HepG2 (cell line): ENCODE measurements around the gene C3orf85. TPM values are rescaled to one million over a fixed set of nuclear protein-coding genes. Genes with fewer than 3 reads are reported as not detected.

Experiments
- ATAC-seq: fragments of 200-7000 bp; cut with Tn5 transposase; 3 replicates; pipeline ENCODE4 v1.9.1; 2020; ENCODE audit warnings: mild to moderate bottlenecking, moderate library complexity
- BruUV-seq: library from RNA; stranded (reverse); fragments of 400-500 nt; replicated peaks from 2 replicates; lab custom pipeline; 2021; lab: Mats Ljungman, UMichigan
- CTCF ChIA-PET: fragments of 300-600 bp; formaldehyde crosslinking; extraction: SDS; loops from one replicate; lab custom pipeline; 2021; ENCODE audit warnings: low total read pairs, inconsistent platforms, low intra/inter-chr PET ratio; lab: Yijun Ruan, JAX
- POLR2A ChIA-PET: fragments of 350-600 bp; sonication (Branson Sonifier 250); formaldehyde crosslinking; loops from one replicate; lab custom pipeline; 2020; ENCODE audit warnings: antibody characterized with exemption, inconsistent platforms; lab: Yijun Ruan, JAX
- DNase-seq: peaks from one replicate; pipeline ENCODE4 v3.0.0-alpha.2; 2015; ENCODE audit warnings: low spot score
- FAIRE-seq: peaks from 3 replicates; lab custom pipeline; 2011; peaks lifted over from hg19 to GRCh38; lab: Jason Lieb, UNC
- H2AFZ ChIP-seq: one replicate; pipeline ENCODE4 v1.6.1; 2011; ENCODE audit warnings: low read length, inconsistent platforms
- H3K27ac ChIP-seq: fragments of 300-600 bp; 3 replicates; pipeline ENCODE4 v1.8.0; 2011; ENCODE audit warnings: mixed run types, mild to moderate bottlenecking, mixed read lengths, low read length, inconsistent platforms; ENCODE audit not compliant: insufficient read depth; ENCODE audit errors: extremely low read length
- H3K27me3 ChIP-seq, 2 experiments: fragments of 200-600 bp in 1 of 2; 2 replicates in 1 of 2; 3 replicates in 1 of 2; pipeline versions ENCODE4 v1.6.0 to v1.8.0; 2011; ENCODE audit warnings: low read length in 2 of 2, mild to moderate bottlenecking in 2 of 2, moderate library complexity in 2 of 2, inconsistent platforms in 1 of 2; ENCODE audit not compliant: insufficient read depth in 2 of 2, control insufficient read depth in 1 of 2
- H3K36me3 ChIP-seq, 2 experiments: fragments of 200-600 bp in 1 of 2; replicated peaks in 1 of 2; 2 replicates in 1 of 2; 3 replicates in 1 of 2; pipeline versions ENCODE4 v1.5.1 to v1.8.0; 2011; ENCODE audit warnings: low read length in 2 of 2, inconsistent platforms in 1 of 2; ENCODE audit not compliant: insufficient read depth in 2 of 2, control insufficient read depth in 1 of 2
- H3K4me1 ChIP-seq: 2 replicates; pipeline ENCODE4 v1.5.1; 2012; ENCODE audit warnings: low read length, inconsistent platforms; ENCODE audit not compliant: insufficient read depth
- H3K4me2 ChIP-seq: 2 replicates; pipeline ENCODE4 v1.6.0; 2011; ENCODE audit warnings: low read depth, low read length, inconsistent platforms
- H3K4me3 ChIP-seq, 3 experiments: fragments of 200-600 bp in 1 of 3; sonication (generic), shearing (Covaris generic) in 1 of 3; replicated peaks in 1 of 3; 2 replicates each; pipeline ENCODE4 v1.5.1; 2011 to 2016; ENCODE audit warnings: low read length in 3 of 3, inconsistent platforms in 2 of 3, low read depth in 2 of 3, mild to moderate bottlenecking in 2 of 3, control low read depth in 1 of 3, mixed read lengths in 1 of 3; ENCODE audit not compliant: insufficient read depth in 1 of 3
- H3K79me2 ChIP-seq: one replicate; pipeline ENCODE4 v1.6.1; 2011; ENCODE audit warnings: low read length, inconsistent platforms; ENCODE audit not compliant: insufficient read depth
- H3K9ac ChIP-seq: 2 replicates; pipeline ENCODE4 v1.6.0; 2011; ENCODE audit warnings: mild to moderate bottlenecking, low read depth, low read length, inconsistent platforms; ENCODE audit not compliant: insufficient read depth
- H3K9me3 ChIP-seq: 2 replicates; pipeline ENCODE4 v1.5.1; 2012; ENCODE audit warnings: mild to moderate bottlenecking, low read length
- H4K20me1 ChIP-seq: 2 replicates; pipeline ENCODE4 v1.6.0; 2011; ENCODE audit warnings: inconsistent platforms, mild to moderate bottlenecking, low read length, moderate library complexity; ENCODE audit not compliant: insufficient read depth
- ARNT ChIP-seq: fragments of 450-650 bp; IDR thresholded peaks from 2 replicates; pipeline ENCODE4 v1.6.1; 2017
- CCAR2 ChIP-seq: fragments of 200-400 bp; formaldehyde crosslinking; optimal IDR thresholded peaks from 2 replicates; pipeline ENCODE3; 2018; ENCODE audit warnings: low read depth, mild to moderate bottlenecking, low read length, moderate library complexity
- CHCHD3 ChIP-seq: sonication (generic); formaldehyde crosslinking; IDR thresholded peaks from 2 replicates; pipeline ENCODE4 v1.8.0; 2022; ENCODE audit warnings: mild to moderate bottlenecking, missing genetic modification reagents, moderate library complexity
- EHMT2 ChIP-seq: fragments of 200-600 bp; sonication (generic); IDR thresholded peaks from 2 replicates; pipeline ENCODE4 v1.7.0; 2017; ENCODE audit warnings: antibody characterized with exemption, low read depth, low read length, borderline replicate concordance
- ETV5 ChIP-seq: IDR thresholded peaks from 2 replicates; pipeline ENCODE4 v1.6.1; 2018; ENCODE audit warnings: missing biosample characterization, missing genetic modification reagents, inconsistent platforms, borderline replicate concordance
- HNF1A ChIP-seq, 2 experiments: sonication (generic) in 1 of 2; formaldehyde crosslinking in 1 of 2; IDR thresholded peaks; 2 replicates each; pipeline versions ENCODE4 v1.4.0 to v1.6.1; 2016 to 2020; ENCODE audit warnings: borderline replicate concordance in 1 of 2, low read depth in 1 of 2, mild to moderate bottlenecking in 1 of 2, missing genetic modification reagents in 1 of 2
- HOXA5 ChIP-seq: sonication (generic); formaldehyde crosslinking; IDR thresholded peaks from 2 replicates; pipeline ENCODE4 v1.4.0; 2020; ENCODE audit warnings: missing genetic modification reagents
- NR2F1 ChIP-seq, 2 experiments: fragments of 450-650 bp in 1 of 2; formaldehyde crosslinking in 1 of 2; IDR thresholded peaks; 2 replicates each; pipeline versions ENCODE4 v1.5.0 to v1.6.1; 2016 to 2020; ENCODE audit warnings: mild to moderate bottlenecking in 1 of 2, missing compliant biosample characterization in 1 of 2, missing genetic modification reagents in 1 of 2, moderate library complexity in 1 of 2
- PCBP2 ChIP-seq: fragments of 200-400 bp; formaldehyde crosslinking; optimal IDR thresholded peaks from 2 replicates; pipeline ENCODE3; 2018; ENCODE audit warnings: low read length, low read depth; ENCODE audit not compliant: poor library complexity, severe bottlenecking
- RARA ChIP-seq: IDR thresholded peaks from 2 replicates; pipeline ENCODE4 v1.6.1; 2016; ENCODE audit warnings: missing genetic modification reagents, missing compliant biosample characterization
- STAT5B ChIP-seq: sonication (generic); formaldehyde crosslinking; IDR thresholded peaks from 2 replicates; pipeline ENCODE4 v1.4.0; 2020; ENCODE audit warnings: missing genetic modification reagents
- TOE1 ChIP-seq: sonication (generic); formaldehyde crosslinking; IDR thresholded peaks from 2 replicates; pipeline ENCODE4 v1.4.0; 2020; ENCODE audit warnings: mild to moderate bottlenecking, missing genetic modification reagents
- XBP1 ChIP-seq: sonication (generic); formaldehyde crosslinking; IDR thresholded peaks from 2 replicates; pipeline ENCODE4 v1.5.0; 2020; ENCODE audit warnings: missing genetic modification reagents
- ZFY ChIP-seq: sonication (generic); formaldehyde crosslinking; IDR thresholded peaks from 2 replicates; pipeline ENCODE4 v1.4.0; 2020; ENCODE audit warnings: missing genetic modification reagents
- WGBS: methylation state at CpG from one replicate; pipeline ENCODE4 v1.1.6; 2017; ENCODE audit warnings: low lambda C conversion rate; 5-methylcytosine and 5-hydroxymethylcytosine counted together
- in situ Hi-C: cut with HindIII; loops from 2 replicates; pipeline ENCODE4 v1.10.0; 2017; ENCODE audit warnings: low pct_unique_long_range_greater_than_20kb; ENCODE audit not compliant: extremely low pct_ligation_motif_present
- intact Hi-C: fragments of 100-400 bp; cut with micrococcal nuclease; formaldehyde crosslinking; loops from one replicate; pipeline ENCODE4 v1.10.0; 2022; ENCODE audit not compliant: unreplicated experiment
- polyA plus RNA-seq, 8 experiments: library from polyadenylated mRNA; depleted of rRNA in 3 of 8; stranded (reverse) in 7 of 8; unstranded in 1 of 8; fragments of >200 nt; fragmentation: Illumina TruSeq in 4 of 8; extraction: Trizol in 4 of 8; gene quantifications; 2 replicates each; pipeline versions ENCODE4 v1.2.1 to v1.2.3, GENCODE V29; 2011 to 2016; ENCODE audit warnings: low read depth in 4 of 8, missing spikeins in 1 of 8, mixed read lengths in 1 of 8; ENCODE audit not compliant: insufficient read depth in 1 of 8
- total RNA-seq, 5 experiments: library from RNA; depleted of rRNA; stranded (reverse); fragments of >200 nt; fragmentation: Illumina TruSeq; extraction: Trizol; gene quantifications; 2 replicates each; pipeline ENCODE4 v1.2.3, GENCODE V29; 2016; ENCODE audit warnings: low read depth in 1 of 5
- TF ChIP-seq, protein P1 (sequence below): IDR thresholded peaks from 2 replicates; pipeline ENCODE4 v1.6.1; 2016

C3orf85 gene
- total and polyA plus RNA-seq, 2 of the 13 experiments (the other 11 are each of a cell fraction or from before 2014, with no cell fraction given): not detected

GRCh38 chr3:109178708-109179107 is 42.2 kb downstream of the C3orf85 start:
- intact Hi-C loops: no loop called here
- H3K4me2 ChIP-seq: no peak overlapping the region
- H4K20me1 ChIP-seq: no peaks in the 10 kb centered on the region
- CTCF ChIA-PET: no interaction called here
- H3K4me1 ChIP-seq: no peaks in the 10 kb centered on the region
- no peak overlapping the region for H3K27ac ChIP-seq
- no peaks in the 10 kb centered on the region for H3K9me3 ChIP-seq
- WGBS: 6% methylated on average over 1 of the region's 1 CpG
- no peaks in the 10 kb centered on the region for H3K36me3 ChIP-seq
- TF ChIP-seq NR2F1 (CRISPR knock-in tag; IDR thresholded peaks at IDR 0.05) (no peak), RARA (CRISPR knock-in tag) (no peak)
- no TSS peak for BruUV-seq
- FAIRE-seq: no peak
- H3K4me3 ChIP-seq: no peak overlapping the region
- H3K79me2 ChIP-seq: no peaks in the 10 kb centered on the region
- no peak for DNase-seq
- no peaks in the 10 kb centered on the region for H3K27me3 ChIP-seq
- in situ Hi-C loops: no loop called here
- no peak for ATAC-seq
- H2AFZ ChIP-seq: no peak overlapping the region
- POLR2A ChIA-PET: no interaction called here
- no peak overlapping the region for H3K9ac ChIP-seq

GRCh38 chr3:109184726-109185125 is 48.2 kb downstream of the C3orf85 start:
- H3K9ac ChIP-seq: no peak overlapping the region
- no peaks in the 10 kb centered on the region for H3K9me3 ChIP-seq
- no peak for ATAC-seq
- H3K36me3 ChIP-seq: no peaks in the 10 kb centered on the region
- intact Hi-C loops: no loop called here
- H3K27ac ChIP-seq: no peak overlapping the region
- DNase-seq: no peak
- H3K4me2 ChIP-seq: no peak overlapping the region
- ChIA-PET CTCF (no interaction called here), POLR2A (no interaction called here)
- FAIRE-seq: no peak
- H3K27me3 ChIP-seq: no peaks in the 10 kb centered on the region
- no TSS peak for BruUV-seq
- no peaks in the 10 kb centered on the region for H3K4me1 ChIP-seq
- no peak overlapping the region for H2AFZ ChIP-seq
- in situ Hi-C loops: no loop called here
- no peaks in the 10 kb centered on the region for H3K79me2 ChIP-seq
- H4K20me1 ChIP-seq: no peaks in the 10 kb centered on the region
- no peak overlapping the region for H3K4me3 ChIP-seq
- TF ChIP-seq STAT5B (CRISPR knock-in tag) (no peak), HOXA5 (CRISPR knock-in tag) (no peak), HNF1A (IDR thresholded peaks at IDR 0.05; ENCODE audit: low read depth) (no peak), HNF1A (CRISPR knock-in tag; IDR thresholded peaks at IDR 0.05; ENCODE audit: borderline replicate concordance) (no peak), CCAR2 (no peak), ETV5 (CRISPR knock-in tag) (no peak), EHMT2 (no peak), XBP1 (CRISPR knock-in tag) (no peak), PCBP2 (no peak), ZFY (no peak), ARNT (no peak), TOE1 (CRISPR knock-in tag) (no peak), CHCHD3 (CRISPR knock-in tag) (no peak)
- TF ChIP-seq, protein P1, sequence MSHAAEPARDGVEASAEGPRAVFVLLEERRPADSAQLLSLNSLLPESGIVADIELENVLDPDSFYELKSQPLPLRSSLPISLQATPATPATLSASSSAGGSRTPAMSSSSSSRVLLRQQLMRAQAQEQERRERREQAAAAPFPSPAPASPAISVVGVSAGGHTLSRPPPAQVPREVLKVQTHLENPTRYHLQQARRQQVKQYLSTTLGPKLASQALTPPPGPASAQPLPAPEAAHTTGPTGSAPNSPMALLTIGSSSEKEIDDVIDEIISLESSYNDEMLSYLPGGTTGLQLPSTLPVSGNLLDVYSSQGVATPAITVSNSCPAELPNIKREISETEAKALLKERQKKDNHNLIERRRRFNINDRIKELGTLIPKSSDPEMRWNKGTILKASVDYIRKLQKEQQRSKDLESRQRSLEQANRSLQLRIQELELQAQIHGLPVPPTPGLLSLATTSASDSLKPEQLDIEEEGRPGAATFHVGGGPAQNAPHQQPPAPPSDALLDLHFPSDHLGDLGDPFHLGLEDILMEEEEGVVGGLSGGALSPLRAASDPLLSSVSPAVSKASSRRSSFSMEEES (CRISPR knock-in tag): no peak
